22Rv1 (cell line): ENCODE measurements around the gene ALAS1.
"Not testable (repeated sequence)": the region's sequence is repeated elsewhere in the genome, so short reads cannot be mapped to it uniquely, and the experiment has no call there.

ENCODE experiments used
- H3K27ac ChIP-seq: fragments of 450-650 bp; 2 replicates; pipeline ENCODE4 v1.5.1; 2017
- CTCF ChIP-seq: fragments of 450-650 bp; IDR thresholded peaks from 2 replicates; pipeline ENCODE4 v1.5.1; 2017; ENCODE audit warnings: mild to moderate bottlenecking
- ZFX ChIP-seq: fragments of 450-650 bp; IDR thresholded peaks from 2 replicates; pipeline ENCODE4 v1.6.1; 2017; ENCODE audit warnings: antibody characterized with exemption, borderline replicate concordance

ALAS1 gene

GRCh38 chr3:52154135-52155094 lies 43.5 kb upstream of the ALAS1 start, which contains the start of gene POC1A:
Gene POC1A, minus strand, starts transcription at chr3:52154423. Its CDS starts 51 bp downstream, at chr3:52154372.
- H3K27ac ChIP-seq: peak within 1 kb of the TSS; percentile 90
- TF ChIP-seq CTCF (no peak), ZFX (no peak)

- TF ChIP-seq CTCF (no peak), ZFX (no peak)
- H3K27ac ChIP-seq: no peak overlapping the region
Observed at GRCh38 chr3:52155912-52156311, 42.0 kb upstream of the ALAS1 start.

- TF ChIP-seq CTCF: no peak
- TF ChIP-seq ZFX: no peak
- no peak overlapping the region for H3K27ac ChIP-seq
Observed at GRCh38 chr3:52159503-52159902, 38.5 kb upstream of the ALAS1 start.

- no peak for TF ChIP-seq CTCF
- no peak for TF ChIP-seq ZFX
- no peak overlapping the region for H3K27ac ChIP-seq
Observed at GRCh38 chr3:52162250-52162872, 35.6 kb upstream of the ALAS1 start.

- no peak for TF ChIP-seq CTCF
- H3K27ac ChIP-seq: no peak overlapping the region
Observed at GRCh38 chr3:52167240-52167639, 30.7 kb upstream of the ALAS1 start.

- H3K27ac ChIP-seq: not testable (repeated sequence)
Observed at GRCh38 chr3:52170217-52170616, 27.7 kb upstream of the ALAS1 start.

- TF ChIP-seq CTCF: no peak
- TF ChIP-seq ZFX: no peak
Observed at GRCh38 chr3:52171514-52172261, 26.3 kb upstream of the ALAS1 start.

More at GRCh38 chr3:52171514-52172261, 26.3 kb upstream of the ALAS1 start:
- H3K27ac ChIP-seq: no peak overlapping the region
